ENCODE results near the gene NDUFB8.

Gene NDUFB8

DNA sequence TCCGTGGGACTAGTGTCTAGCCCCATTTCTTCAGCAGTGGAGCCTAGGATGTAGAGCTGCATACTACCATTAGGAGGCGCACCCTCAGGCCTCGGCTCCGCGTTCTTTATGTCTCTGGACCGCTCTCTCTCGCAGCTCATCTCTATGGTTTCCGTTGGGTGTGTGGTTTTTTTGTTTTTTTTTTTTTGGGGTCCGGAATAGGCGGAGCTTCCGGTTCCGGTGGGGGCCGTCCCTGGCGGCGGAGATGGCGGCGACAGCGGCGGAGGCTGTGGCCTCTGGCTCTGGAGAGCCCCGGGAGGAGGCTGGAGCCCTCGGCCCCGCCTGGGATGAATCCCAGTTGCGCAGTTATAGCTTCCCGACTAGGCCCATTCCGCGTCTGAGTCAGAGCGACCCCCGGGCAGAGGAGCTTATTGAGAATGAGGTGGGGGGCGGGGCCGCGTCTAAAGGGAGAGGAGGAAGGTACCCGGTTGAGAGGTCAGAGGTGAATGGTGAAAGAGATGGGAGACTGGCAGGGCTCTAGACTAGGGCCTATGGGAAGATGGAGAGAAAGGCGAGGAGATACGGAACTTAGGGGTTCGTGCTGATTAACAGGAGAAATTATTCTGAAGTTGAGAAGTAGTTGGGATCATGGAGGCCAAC is 6.2 kb upstream of the NDUFB8 start, which contains the start of gene HIF1AN:
Gene HIF1AN (plus strand): TSS at position 229 of the 639 bp plus-strand sequence. CDS start 16 bp downstream, at position 245.
- peak; percentile 72 to 97 for DNase-seq

DNA sequence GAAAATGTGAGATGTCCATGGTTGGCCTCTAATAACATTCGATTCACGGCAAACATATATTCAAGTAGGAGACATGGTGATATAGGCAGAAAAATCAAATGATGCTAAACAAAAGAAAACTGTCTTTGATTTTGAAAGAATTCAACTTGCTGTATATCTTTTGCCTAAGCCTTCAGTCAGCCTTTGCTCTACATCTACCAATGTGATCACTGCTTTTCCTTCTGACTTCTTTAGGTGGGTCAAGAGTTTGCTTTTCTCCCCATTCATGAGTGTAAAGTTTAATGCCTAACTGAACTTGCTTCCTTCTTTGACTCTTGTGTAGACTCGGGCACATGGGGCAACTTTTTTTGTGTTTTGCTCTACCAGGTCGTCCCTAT is 5.7 kb upstream of the NDUFB8 start:
- DNase-seq = no peak

DNA sequence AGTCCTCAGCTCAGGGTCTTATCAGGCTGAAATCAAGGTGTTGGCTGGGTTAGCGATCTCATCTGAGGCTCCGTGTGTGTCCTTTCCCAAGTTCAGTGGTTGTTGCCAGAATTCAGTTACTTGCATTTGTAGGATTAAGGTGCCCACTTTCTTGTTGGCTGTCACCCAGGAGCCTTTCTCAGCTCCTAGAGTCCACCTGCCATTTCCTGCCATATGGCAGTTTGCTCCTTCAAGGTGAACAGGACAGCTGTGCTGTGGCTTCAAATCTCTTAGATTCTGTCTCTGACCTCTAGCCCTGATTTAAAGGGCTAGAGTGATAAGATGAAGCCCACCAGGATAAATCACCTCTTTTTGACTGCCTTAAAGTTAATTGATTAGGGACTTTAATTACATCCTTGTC is 5.1 kb upstream of the NDUFB8 start:
- no peak for DNase-seq

DNA sequence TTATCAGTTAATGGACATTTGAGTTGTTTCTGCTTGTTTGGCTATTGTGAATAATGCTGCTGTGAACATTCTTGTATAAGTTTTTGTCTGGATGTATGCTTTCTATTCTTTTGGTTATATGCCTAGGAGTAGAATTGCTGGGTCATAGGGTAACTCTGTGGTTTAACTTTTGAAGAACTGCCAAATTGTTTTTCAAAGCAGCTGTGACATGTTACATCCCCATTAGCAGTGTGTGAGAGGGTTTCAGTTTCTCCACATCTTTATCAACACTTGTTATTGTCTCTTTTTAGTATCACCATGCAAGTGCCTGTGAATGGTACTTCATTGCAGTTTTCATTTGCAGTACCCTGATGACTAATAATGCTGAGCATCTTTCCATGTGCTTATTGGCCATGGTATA is 2.1 kb upstream of the NDUFB8 start:
- no peak for DNase-seq

DNA sequence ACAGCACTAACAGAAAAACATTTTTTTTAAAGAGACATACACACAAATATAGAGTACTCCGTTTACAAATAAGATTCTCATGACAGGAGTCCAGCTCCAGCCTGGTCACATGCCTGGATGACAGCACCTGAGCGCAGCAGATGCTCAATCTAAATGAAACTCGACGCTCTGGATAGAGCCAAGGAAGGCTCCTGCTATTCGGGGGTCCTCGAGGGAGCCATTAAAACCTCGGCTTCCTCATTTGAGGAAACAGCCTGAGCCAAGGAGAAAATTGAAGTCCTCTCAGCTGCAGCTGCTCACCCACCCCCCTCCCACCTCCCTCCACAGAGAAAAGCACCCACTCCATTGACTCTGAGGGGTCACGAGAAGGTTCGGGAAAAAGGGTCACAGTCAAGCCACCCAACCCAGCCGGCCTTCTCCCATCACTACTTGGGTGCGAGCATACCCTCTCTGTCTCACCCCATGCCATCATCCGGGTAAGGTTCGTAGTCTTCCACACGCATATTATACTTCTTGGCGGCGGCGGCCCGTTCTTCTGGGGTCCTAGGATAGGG is 673 bp downstream of the NDUFB8 start:
- DNase-seq = no peak

DNA sequence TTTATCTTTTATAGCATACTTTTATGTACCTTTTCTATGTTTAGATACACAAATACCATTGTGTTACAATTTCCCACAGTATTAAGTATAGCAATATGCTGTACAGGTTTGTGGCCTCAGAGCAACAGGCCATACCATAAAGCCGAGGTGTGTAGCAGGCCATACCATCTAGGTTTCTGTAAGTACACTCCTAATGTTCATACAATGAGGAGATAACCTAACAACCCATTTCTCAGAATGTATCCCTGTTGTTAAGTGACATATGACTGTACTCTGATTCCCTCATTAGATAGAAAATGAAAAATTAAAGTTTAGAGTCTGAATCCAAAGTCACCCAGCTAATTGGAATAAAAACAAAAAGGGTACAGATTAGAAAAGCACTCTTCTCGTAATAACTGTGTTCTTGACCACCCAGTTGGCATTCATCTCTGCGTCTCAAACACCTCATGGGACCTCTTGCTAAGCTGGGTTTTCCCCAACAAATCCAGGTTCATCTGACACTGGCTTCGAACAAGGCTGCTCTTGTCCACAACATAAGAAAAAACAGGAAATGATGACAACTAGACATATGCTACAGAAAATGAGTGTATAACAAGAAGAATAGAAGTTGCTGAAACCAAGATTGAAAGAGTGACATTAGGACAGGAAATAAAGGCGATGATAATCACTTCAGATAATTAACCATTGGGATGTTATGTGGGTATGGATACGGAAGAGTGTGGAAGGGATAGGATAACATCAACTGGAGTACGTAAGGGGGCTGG is 1.4 kb downstream of the NDUFB8 start:
- DNase-seq = no peak

DNA sequence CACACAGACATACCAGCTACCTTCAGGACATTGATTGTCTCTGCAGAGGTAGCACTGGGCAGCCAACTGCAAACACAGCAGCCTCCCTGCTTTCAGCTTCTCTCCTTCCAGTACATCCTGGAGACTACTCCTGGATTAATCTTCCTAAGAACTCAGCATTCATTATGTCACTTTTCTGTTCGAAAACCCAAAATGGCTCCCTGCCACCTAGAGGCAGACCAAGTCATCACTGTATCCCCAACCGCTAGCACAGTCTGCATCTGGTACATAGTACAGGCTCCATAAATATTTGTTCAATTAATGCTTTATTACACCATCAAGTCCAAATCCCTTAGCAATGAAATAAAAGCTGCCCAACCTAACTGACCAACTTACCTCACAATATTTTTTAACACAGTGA is 5.0 kb downstream of the NDUFB8 start:
- DNase-seq = no peak

DNA sequence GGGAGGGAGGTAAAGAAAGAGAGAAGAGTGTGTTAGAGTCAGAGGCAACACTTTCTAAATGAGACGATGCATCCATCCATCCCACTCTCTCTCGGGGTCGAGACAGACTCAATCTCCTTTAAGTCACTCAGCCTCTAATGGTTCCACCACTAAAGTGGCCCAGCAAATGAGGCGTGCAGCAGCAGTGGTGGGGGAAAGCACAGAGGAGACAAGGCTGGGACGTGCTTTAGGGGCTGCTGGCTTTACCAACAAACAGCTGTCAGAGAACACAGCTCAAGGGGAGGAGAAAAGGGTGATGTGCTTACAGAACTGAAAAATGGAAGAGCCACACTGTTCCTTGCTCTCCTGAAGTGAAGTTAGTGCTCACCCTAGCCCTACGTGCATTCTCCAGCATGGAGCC is 5.5 kb downstream of the NDUFB8 start:
- DNase-seq = no peak

DNA sequence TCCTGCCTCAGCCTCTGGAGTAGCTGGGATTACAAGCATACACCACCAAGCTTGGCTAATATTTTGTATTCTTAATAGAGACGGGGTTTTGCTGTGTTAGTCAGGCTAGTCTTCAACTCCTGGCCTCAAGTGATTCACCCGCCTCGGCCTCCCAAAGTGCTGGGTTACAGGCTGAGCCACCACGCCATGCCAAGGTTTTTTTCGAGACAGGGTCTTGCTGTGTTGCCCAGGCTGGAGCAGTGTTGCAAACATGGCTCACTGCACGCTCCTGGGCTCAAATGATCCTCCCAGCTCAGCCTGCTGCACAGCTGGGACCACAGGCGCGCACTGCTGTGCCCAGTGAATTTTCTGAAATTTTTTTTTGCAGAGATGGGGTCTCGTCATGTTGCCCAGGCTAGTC is 6.7 kb downstream of the NDUFB8 start:
- DNase-seq = no peak

DNA sequence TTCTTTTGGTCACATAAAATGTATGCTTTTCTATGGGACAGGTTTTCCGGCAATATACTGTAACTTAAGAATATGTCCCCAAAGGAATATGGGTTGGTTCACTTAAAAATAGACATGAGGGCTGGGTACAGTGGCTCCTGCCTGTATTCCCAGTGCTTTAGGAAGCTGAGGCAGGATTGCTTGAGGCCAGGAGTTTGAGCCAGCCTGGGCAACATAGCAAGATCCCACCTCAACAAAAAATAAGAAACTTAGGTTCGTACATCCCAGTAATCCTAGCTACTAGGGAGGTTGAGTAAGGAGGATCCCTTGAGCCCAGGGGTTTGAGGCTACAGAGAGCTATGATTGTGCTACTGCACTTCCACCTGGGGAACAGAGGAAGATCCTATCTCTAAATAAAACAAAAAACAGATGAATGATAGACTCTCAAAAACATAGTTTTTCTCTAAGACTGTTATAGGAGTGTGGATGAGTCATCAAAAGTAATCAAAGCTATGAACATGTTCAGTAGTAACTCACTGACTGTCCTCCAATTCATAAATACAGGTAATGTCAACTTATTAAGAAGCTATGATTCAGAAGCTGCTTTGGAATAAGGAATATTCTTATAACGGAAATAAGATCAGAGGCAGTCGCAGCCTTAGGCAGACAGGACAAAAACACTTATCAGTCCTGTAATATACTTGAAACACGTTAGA is 7.4 kb downstream of the NDUFB8 start:
- no peak for DNase-seq

DNA sequence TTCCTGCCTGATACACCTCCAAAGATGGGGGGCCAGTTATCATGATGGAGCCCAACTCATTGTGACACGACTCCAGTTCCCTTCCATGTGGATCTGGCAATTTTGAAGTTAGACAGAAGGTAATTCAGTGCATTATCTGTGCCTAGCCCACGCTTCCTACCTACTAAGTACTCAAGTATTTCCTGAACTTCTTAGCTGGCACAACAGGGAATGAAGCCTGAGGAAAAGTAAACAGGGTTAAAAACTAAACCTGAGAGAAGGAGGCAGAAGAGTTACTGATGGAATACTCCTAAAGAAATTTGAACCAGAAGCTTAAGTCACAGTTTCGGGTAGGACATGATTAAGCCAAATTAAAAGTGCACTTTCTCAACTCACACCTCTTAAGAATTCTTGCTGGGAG is 8.9 kb downstream of the NDUFB8 start:
- no peak for DNase-seq

DNA sequence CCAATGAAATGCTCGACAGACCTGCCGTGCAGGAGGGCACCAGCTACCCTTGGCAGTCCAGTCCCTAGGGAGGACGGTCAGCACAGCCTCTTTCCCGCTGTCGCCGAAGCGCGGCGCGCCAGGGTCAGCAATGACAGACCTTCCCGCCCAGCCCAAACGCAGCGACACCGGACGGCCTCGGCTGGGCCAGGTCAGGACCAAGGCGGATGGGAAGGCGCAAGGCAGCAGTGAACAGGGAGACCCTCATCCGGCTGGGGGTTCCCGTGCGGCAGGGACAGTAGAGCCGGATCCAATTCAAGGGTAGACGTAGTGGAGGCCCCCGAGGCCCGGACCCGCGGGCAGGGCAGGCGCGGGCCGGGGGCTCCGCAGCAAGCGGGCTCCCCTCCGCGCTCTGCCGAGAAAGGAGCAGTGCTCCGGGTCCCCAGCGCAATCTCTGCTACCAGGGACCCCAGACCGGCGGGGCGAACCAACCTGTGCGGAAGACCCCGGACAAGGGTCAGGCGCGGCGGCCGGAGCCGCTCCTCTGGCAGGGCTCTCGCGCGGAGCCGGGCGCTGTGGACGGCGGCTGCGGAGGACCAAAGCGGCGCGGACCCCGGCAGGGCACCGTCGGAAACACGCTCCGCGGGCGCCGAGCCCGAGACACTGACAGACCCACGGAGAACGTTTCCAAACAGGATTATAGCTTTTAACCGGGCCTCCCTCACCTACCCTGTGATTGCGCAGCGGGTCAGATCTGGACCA is 10.2 kb downstream of the NDUFB8 start, which contains the start of gene SEC31B:
Gene SEC31B (minus strand): TSS at position 551 of the 741 bp plus-strand sequence. CDS start 2,909 bp downstream, outside the sequence.
- DNase-seq = no peak

DNA sequence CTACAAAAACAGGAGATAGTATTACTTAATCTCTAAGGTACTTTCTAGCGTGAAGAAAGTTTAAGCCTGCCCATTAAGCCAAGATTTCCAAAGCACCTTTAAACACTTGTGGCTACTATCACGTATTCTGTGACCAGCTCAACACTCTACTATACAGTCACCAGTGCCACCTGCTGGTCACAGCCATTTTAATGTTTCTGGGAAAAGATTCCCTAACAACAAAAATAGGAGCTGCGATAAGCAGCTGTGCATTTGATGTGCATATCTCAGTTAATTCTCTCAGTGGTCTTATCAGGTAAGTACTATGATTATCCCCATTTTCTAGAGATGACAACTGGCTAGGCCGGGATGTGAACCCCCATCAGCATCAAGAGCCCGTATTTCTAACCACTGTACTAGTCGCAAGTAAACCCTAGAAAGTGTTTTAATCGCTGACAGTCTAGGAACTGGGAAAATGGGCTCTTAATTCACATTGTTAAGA is 10.9 kb downstream of the NDUFB8 start:
- DNase-seq = peak in 1 of 2 donors; percentile 17

DNA sequence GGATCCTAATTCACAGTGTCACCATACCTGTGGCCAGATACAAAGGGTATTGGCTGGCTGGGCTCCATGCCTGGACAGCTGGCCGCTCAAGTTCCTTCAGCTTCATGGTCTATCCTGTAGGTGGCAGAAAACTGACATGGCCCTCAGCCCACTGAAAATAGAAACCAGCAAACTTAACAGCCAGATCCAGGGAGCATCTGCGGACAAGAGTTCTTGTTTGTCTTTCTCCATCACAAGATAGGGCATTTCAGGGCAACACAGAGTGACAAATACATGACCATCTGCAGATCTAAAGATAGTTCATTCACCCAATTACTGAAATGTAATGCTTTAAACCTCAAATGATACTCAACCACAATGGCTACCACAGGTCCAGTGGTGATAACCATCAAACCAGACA is 12.8 kb downstream of the NDUFB8 start:
- no peak for DNase-seq

DNA sequence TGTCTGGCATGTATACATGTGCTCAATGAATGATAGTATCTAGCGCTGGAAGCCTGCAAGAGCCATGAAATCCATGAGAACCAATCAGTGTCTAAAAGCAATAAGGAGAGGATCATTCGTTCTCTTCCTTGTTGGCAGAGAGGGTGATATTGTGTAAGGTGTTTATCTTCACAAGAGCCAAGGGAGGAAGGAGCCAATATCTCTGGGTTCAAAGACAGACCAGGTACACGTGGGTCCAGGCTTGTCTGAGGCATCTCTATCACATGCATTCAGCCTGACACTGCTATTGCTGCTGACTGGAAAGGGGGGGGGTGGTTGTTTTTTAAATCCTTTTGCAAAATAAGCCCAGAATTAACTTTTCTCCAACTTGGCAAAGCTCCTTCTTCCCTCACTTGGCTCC is 14.1 kb downstream of the NDUFB8 start:
- DNase-seq = no peak

DNA sequence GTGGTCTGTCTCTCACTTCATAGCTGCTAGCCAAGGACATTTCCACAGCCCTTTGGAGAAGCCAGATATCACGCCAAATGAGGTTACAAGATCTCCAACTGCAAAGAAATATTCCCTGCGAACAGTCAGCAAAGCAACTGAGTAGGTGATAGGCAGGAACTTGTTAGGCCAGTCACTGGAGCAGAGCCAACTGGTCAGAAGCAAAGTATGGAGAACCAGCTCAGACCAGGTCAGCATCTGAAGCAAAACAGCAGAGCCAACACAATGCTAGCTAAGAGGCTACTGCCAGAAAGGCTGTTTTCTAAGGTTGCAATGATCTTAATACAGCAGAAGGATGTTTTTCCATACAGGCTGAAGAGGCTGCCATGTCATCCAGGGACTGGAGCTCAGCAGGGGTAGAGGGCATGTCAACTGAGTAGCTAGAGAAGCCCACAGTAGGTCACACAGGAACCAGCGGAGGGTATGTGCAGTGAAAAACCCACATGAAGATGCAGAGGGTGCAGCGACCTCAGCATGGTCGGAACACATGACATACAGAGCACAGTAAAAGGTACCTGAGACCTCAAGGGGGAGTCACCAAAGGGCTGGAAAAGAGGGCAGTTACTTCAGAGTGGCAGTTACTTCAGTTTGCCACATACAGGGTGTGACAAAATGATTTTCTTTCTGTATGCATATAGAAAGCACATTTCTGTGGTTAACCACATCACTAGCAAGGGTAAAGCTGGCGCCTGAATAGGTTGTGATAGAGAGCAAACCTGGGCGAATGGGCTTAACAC is 18.9 kb downstream of the NDUFB8 start:
- no peak for DNase-seq

DNA sequence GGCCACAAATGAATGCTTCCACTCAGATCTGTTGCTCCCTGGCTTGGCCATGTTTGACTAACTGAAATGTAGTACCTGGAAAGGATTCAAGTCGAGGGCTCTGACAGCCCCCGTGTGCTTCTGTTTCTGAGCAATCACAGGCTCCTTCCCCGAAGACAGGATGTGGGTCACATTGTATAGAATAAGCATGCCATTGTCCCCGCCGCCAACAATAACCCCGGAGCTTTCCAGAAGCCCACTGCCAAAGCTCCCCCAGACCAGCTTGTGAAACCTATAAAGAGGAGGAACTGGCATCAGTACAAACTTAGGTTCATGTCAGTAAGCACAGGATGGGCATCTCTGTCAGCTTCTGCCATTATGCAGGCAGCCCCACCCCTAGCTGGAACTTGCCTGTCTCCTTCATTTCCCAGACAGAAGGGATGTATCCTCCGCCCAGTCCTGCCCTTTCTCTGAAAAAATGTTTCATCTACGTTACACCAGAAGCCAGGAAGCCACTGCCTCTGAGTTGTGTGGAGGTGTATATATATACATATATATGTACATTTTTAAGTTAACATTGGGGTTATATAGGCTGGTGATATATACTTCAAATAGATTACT is 20.3 kb downstream of the NDUFB8 start:
- DNase-seq = no peak

DNA sequence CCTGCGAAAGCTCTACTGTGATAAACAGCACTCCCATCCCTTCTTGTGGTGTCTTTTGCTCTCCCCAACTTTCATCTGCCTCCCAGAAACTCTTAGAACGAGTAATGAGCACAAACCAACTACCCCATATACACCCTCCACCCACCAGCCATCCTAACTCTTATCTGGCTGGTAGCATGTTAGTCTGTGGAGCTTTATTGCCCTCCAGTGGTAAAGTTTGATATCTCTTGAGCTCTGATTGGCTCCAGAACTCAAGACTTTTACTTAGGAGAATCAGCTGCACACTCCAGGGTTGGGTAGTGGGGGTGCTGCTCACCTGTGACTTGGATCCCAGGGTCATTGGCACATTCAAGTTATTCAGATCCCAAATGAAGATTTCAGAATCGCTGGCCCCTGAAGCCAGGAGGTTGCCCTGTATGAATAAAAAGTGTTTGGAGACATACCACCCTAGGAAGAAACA is 20.9 kb downstream of the NDUFB8 start:
- DNase-seq = no peak

DNA sequence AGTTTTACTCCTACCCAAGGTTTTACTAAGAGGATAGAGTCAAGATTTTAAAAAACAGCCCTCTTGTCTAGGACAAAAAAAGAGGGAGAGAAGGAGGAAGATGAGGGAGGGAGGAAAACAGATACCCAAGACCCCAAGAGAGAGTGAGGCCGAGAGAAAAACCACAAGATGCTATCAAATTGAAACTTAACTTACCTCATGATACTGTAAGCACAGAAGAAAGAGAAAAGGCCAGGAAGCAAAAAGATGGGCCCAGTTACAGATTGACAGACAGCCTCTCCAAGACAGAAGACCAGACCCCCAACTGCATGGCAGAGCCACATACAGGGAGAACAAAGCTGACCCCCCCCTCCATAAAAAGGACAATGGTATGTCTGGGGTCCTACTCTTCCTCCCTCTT is 21.4 kb downstream of the NDUFB8 start:
- DNase-seq = no peak

DNA sequence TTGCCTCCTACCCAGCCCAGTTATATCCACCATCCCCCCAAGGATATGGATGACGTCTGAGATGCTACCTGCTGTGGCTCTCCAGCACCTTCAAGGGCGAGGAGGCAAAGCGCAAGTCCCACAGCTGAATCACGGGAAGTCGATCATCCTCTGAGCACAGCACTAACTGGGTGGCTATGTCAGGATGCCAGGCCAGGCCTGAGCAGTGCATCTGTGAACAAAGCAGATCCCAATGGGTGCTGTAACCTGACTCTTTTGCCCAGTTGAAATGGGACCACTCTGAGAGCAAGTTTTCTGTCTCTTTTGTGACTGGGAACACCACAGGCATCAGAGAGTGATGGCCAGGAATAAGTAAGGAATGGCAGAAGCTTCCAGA is 22.3 kb downstream of the NDUFB8 start:
- no peak for DNase-seq

DNA sequence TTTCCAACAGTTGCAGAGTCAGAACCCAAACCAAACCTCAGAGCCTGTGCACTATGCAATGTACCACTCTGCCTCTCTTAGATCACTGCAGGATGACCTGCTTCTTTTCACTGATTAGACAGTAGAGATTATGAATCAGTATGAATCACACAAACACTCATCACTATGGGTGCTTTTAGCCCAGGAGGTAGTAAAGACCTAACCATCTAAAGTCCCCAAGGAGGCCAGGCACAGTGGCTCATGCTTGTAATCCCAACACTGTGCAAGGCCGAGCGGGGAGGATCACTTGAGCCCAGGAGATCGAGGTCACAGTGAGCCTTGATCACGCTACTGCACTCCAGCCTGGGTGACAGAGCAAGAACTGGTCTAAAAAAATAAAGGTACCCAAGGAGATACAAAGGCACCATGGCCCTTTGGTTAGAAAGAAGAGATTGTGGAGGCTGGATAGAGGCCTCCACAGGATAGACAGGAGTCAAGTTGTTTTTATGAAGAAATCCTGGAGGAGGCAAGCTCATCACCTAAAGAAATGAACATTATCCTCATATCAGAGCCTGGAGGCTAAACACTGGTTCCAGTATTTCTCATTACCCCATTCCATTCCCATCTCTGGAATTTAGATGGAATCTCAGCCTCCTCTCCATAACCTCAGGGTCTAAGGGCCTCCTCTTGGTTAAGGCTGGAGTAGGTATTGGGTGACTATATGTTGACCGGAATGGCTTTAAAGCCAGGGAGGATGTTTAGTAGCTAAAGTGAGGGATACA is 22.9 kb downstream of the NDUFB8 start:
- DNase-seq = no peak
